ENCODE measurements around the gene LZTS3. TPM values are rescaled to one million over a fixed set of nuclear protein-coding genes. Genes with fewer than 3 reads are reported as not detected.

LZTS3 gene
- polyA plus RNA-seq, 1 donor (not counting 4 experiments of a cell fraction or from before 2014, with no cell fraction given) = 2.5 TPM

DNA sequence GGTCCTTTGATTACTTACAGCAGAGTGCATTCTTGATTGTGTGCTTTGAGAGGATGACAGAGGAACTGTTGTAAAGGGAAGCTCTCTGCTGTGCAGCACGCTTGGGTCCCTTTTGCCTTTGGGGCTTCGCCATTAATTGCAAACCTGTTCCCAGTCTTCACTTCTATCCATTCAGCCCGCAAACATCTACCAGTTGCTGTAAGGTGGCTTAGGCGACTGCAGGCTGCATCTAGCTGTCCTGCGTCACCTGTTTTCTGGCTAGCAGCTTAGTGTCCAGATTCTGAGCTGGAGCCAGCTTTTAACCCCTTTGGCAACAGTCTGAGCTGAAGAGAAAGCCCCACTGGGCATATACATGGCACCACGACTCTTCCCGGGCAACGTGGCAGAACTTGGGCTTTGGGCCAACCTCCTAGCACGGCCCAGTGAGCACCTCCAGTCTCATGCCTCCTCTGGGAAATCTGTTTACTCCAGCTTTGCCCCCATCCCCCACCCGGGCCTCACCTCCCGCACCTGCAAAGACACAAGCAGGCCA is 11.2 kb downstream of the LZTS3 start:
- FAIRE-seq = no peak
- dilution Hi-C loops (cut with MboI; ENCODE audit: extremely low pct_ligation_motif_present, low sequenced_read_pairs) = no loop called here
- no peak overlapping the region for H3K4me3 ChIP-seq (ENCODE audit: control insufficient read depth in 2 of 3, extremely low read depth in 1 of 3, insufficient read depth in 2 of 3, low read depth in 1 of 3, low read length in 3 of 3)

DNA sequence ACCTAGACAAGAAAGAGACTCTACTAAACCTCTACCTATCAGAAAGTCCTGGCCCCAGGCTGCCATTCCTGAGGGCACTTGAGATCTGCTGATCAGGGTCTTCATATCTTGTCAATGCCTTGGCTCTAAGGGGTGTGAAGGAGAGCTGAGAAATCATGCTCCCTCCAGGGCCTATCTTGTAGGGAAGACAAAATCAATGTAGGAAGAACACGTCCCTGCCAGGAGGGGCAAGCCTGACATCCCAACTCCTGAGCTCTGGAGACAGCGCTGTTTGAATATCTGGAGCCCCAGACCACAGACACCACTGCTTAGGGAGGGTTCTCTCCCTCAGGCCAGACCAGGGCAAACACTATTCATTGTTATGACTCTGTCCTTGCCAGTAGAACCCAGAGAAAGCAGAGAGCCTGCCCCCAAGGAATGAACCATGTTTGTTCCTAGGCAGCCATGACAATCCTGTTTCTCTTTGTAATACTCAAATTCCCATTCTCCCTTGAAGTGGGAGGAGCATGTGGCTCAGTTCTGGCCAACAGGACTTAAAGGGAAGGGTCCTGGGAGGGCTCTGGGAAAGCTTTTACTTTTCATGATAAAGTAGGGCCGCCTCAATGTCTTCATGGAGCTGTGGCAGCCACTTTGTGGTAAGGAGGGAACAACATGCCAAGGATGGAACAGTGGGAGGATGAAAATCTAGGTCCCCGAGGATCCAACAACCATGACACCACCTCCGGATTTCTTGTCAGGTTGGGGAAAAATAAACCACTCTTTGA is 11.9 kb downstream of the LZTS3 start:
- Histone ChIP-seq H4K20me1 (ENCODE audit: control insufficient read depth, extremely low read depth, insufficient read depth, low read length) (peaks cover 6% of the 10 kb centered on the region), H3K9me3 (ENCODE audit: control insufficient read depth, low read depth, low read length) (no peaks in the 10 kb centered on the region), H2AFZ (ENCODE audit: control insufficient read depth, low read length) (no peak overlapping the region), H3K4me3 (ENCODE audit: control insufficient read depth in 2 of 3, extremely low read depth in 1 of 3, insufficient read depth in 2 of 3, low read depth in 1 of 3, low read length in 3 of 3) (no peak overlapping the region), H3K4me1 (ENCODE audit: control insufficient read depth, extremely low read depth, insufficient read depth, low read length) (peaks cover 19% of the 10 kb centered on the region), H3K27me3 (ENCODE audit: control insufficient read depth, extremely low read depth, insufficient read depth, low read length) (no peaks in the 10 kb centered on the region), H3K27ac (ENCODE audit: control insufficient read depth, insufficient read depth, low read length) (no peak overlapping the region), H3K79me2 (ENCODE audit: control insufficient read depth, insufficient read depth, low read length) (peaks cover 34% of the 10 kb centered on the region), H3K9me1 (ENCODE audit: control insufficient read depth, extremely low read depth, insufficient read depth, low read length) (no peaks in the 10 kb centered on the region), H3K36me3 (ENCODE audit: control insufficient read depth in 2 of 2, extremely low read depth in 1 of 2, insufficient read depth in 2 of 2, low read length in 2 of 2) (no peaks in the 10 kb centered on the region), H3K4me2 (ENCODE audit: control insufficient read depth, extremely low read depth, insufficient read depth, low read depth, low read length) (no peak overlapping the region), H3K9ac (ENCODE audit: control insufficient read depth, extremely low read depth, insufficient read depth, low read length) (no peak overlapping the region)
- dilution Hi-C loops (cut with MboI; ENCODE audit: extremely low pct_ligation_motif_present, low sequenced_read_pairs) = no loop called here
- FAIRE-seq (no peak), DNase-seq (ENCODE audit: low read depth, low spot score) (no peak)
- TF ChIP-seq EZH2 (IDR thresholded peaks at IDR 0.05; ENCODE audit: low read length) = no peak
- TF ChIP-seq, protein P1, sequence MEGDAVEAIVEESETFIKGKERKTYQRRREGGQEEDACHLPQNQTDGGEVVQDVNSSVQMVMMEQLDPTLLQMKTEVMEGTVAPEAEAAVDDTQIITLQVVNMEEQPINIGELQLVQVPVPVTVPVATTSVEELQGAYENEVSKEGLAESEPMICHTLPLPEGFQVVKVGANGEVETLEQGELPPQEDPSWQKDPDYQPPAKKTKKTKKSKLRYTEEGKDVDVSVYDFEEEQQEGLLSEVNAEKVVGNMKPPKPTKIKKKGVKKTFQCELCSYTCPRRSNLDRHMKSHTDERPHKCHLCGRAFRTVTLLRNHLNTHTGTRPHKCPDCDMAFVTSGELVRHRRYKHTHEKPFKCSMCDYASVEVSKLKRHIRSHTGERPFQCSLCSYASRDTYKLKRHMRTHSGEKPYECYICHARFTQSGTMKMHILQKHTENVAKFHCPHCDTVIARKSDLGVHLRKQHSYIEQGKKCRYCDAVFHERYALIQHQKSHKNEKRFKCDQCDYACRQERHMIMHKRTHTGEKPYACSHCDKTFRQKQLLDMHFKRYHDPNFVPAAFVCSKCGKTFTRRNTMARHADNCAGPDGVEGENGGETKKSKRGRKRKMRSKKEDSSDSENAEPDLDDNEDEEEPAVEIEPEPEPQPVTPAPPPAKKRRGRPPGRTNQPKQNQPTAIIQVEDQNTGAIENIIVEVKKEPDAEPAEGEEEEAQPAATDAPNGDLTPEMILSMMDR (optimal IDR thresholded peaks at IDR 0.05 in 1 of 3, IDR thresholded peaks at IDR 0.05 in 1 of 3, conservative IDR thresholded peaks at IDR 0.05 in 1 of 3; ENCODE audit: extremely low read depth in 1 of 3, insufficient read depth in 2 of 3, low read length in 3 of 3) = no peak

More for the DNA sequence above, 11.2 kb downstream of the LZTS3 start:
- Histone ChIP-seq H3K9me1 (ENCODE audit: control insufficient read depth, extremely low read depth, insufficient read depth, low read length) (no peaks in the 10 kb centered on the region), H3K36me3 (ENCODE audit: control insufficient read depth in 2 of 2, extremely low read depth in 1 of 2, insufficient read depth in 2 of 2, low read length in 2 of 2) (no peaks in the 10 kb centered on the region), H4K20me1 (ENCODE audit: control insufficient read depth, extremely low read depth, insufficient read depth, low read length) (peaks cover 6% of the 10 kb centered on the region), H3K4me1 (ENCODE audit: control insufficient read depth, extremely low read depth, insufficient read depth, low read length) (peaks cover 16% of the 10 kb centered on the region), H3K9me3 (ENCODE audit: control insufficient read depth, low read depth, low read length) (no peaks in the 10 kb centered on the region), H3K27ac (ENCODE audit: control insufficient read depth, insufficient read depth, low read length) (no peak overlapping the region), H3K79me2 (ENCODE audit: control insufficient read depth, insufficient read depth, low read length) (peaks cover 28% of the 10 kb centered on the region), H3K9ac (ENCODE audit: control insufficient read depth, extremely low read depth, insufficient read depth, low read length) (no peak overlapping the region), H2AFZ (ENCODE audit: control insufficient read depth, low read length) (no peak overlapping the region), H3K27me3 (ENCODE audit: control insufficient read depth, extremely low read depth, insufficient read depth, low read length) (peaks cover 3% of the 10 kb centered on the region), H3K4me2 (ENCODE audit: control insufficient read depth, extremely low read depth, insufficient read depth, low read depth, low read length) (no peak overlapping the region)
- no peak for DNase-seq (ENCODE audit: low read depth, low spot score)
- no peak for TF ChIP-seq EZH2 (IDR thresholded peaks at IDR 0.05; ENCODE audit: low read length)
- TF ChIP-seq, protein P1 (optimal IDR thresholded peaks at IDR 0.05 in 1 of 3, IDR thresholded peaks at IDR 0.05 in 1 of 3, conservative IDR thresholded peaks at IDR 0.05 in 1 of 3; ENCODE audit: extremely low read depth in 1 of 3, insufficient read depth in 2 of 3, low read length in 3 of 3) = no peak

Data from keratinocyte (primary cell).